Measurements from ENCODE around the gene SLC27A4. TPM values are rescaled to one million over a fixed set of nuclear protein-coding genes. Genes with fewer than 3 reads are reported as not detected.

The SLC27A4 gene
- total RNA-seq, 4 donors from 2014 or later: 14.3 to 34.3 (median 20.4) TPM

DNA sequence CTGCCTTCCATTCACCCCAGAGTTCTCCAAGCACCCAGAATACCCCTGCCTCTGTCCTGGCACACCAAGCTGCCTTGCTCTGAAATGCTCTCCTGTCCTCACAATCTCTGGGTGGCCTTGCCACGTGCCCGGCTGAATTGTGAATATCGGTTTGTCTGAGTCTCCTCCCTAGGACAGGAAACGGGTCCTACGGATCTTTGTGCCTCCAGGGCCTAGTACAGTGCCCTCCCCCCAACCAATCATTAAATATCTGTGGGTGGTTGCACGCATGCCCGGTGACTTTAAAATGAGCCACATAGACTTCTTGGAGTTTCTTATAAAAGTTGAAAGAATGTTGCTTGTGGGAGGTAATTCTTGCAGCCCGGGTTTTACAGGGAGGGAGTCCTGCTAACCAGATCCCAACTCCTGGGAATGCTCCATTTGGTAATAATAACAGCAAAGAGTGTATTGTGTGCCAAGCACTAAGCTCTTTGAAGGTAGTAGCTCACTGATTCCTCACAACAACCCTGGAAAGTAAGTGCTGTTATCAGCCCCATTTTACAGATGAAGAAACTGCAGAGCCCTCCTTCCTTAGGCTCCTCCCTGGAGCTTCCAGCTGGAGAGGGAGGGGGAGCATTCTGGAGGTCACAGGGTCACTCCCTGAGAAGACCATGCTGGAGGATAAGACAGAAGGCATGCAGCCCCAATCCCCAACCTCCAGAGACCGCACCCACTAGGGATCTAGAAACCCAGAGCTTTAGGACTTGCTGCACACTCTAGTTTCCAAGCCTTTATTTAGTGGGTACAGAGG lies 54.2 kb downstream of the SLC27A4 start:
- peaks cover 0 to 42% of the 10 kb centered on the region in 2 donors for H3K36me3 ChIP-seq
- no peak for TF ChIP-seq EP300 (IDR thresholded peaks at IDR 0.05)
- no peak for TF ChIP-seq POLR2AphosphoS5 (IDR thresholded peaks at IDR 0.05)
- TF ChIP-seq, protein P1, sequence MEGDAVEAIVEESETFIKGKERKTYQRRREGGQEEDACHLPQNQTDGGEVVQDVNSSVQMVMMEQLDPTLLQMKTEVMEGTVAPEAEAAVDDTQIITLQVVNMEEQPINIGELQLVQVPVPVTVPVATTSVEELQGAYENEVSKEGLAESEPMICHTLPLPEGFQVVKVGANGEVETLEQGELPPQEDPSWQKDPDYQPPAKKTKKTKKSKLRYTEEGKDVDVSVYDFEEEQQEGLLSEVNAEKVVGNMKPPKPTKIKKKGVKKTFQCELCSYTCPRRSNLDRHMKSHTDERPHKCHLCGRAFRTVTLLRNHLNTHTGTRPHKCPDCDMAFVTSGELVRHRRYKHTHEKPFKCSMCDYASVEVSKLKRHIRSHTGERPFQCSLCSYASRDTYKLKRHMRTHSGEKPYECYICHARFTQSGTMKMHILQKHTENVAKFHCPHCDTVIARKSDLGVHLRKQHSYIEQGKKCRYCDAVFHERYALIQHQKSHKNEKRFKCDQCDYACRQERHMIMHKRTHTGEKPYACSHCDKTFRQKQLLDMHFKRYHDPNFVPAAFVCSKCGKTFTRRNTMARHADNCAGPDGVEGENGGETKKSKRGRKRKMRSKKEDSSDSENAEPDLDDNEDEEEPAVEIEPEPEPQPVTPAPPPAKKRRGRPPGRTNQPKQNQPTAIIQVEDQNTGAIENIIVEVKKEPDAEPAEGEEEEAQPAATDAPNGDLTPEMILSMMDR (IDR thresholded peaks at IDR 0.05): no peak
- no peak for TF ChIP-seq POLR2A (IDR thresholded peaks at IDR 0.05)
- H3K27ac ChIP-seq: no peak overlapping the region
- no peak overlapping the region for H3K4me3 ChIP-seq
- 44 to 70% methylated on average over 2 to 7 of the region's 9 CpGs for WGBS, 2 donors (ENCODE audit: low coverage in 1 of 2)
- peaks cover 86% of the 10 kb centered on the region for H3K27me3 ChIP-seq
- ATAC-seq: no peak
- peaks cover 0 to 13% (median 0%) of the 10 kb centered on the region in 3 donors for H3K4me1 ChIP-seq
- H3K9me3 ChIP-seq: no peaks in the 10 kb centered on the region

DNA sequence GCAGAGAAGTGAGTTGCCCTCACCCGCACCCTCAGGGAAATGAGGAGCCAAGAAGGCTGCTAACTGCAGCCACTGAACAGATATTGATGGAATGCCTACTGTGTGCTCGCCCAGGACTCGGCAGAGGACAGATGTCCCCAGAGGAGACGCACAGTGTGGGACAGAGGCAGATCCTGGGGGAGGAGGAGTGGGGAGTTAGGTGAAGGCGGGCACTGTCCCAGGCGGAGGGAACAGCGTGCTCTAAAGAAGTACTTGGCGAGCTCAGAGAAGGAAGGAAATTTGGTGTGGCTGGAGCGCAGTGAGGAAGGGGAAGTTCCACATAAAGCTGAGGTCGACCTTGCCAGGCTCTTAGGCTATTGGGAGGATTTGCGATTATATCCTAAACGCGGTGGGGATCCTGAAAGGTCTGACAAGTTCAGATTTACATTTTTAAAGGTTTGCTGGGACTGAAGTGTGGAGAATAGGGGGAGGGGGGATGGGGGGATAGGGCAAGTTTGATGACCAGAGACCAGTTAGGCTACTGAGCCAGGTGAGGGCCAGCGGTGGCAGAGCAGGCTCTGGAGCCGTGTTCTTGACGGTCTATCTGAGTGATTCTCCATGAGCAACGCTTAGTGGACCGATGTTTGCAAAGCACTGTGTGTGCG lies 56.8 kb downstream of the SLC27A4 start:
- 4 to 7% methylated on average over 18 of the region's 19 CpGs for WGBS, 2 donors (ENCODE audit: low coverage in 1 of 2)
- H3K27me3 ChIP-seq: peaks cover 93% of the 10 kb centered on the region
- no peak overlapping the region for H3K4me3 ChIP-seq
- H3K4me1 ChIP-seq: peaks cover 0 to 13% (median 0%) of the 10 kb centered on the region in 3 donors
- no peaks in the 10 kb centered on the region for H3K9me3 ChIP-seq
- peak; percentile 47 for ATAC-seq
- H3K36me3 ChIP-seq: peaks cover 0 to 17% of the 10 kb centered on the region in 2 donors
- TF ChIP-seq POLR2A (IDR thresholded peaks at IDR 0.05) (no peak), EP300 (IDR thresholded peaks at IDR 0.05) (no peak), POLR2AphosphoS5 (IDR thresholded peaks at IDR 0.05) (no peak)
- TF ChIP-seq, protein P1 (IDR thresholded peaks at IDR 0.05): no peak
- H3K27ac ChIP-seq: peak overlapping the region in 1 of 4 donors; percentile 31

DNA sequence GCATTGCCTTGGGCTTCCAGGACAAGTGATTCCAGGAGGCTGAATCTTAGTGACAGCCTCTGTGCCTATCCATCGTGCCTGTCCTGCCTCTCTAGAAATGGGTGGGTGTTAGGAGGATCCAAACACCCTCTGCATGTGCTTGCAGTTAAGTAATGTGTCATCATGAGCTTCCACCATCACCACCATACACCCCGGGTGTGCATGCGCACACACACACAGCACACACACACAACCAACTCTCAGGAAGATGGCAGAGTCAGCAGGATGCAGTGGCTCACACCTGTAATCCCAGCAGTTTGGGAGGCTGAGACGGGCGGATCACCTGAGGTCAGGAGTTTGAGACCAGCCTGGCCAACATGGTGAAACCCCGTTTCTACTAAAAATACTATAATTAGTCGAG lies 57.5 kb downstream of the SLC27A4 start:
- TF ChIP-seq EP300 (IDR thresholded peaks at IDR 0.05) (no peak), POLR2AphosphoS5 (IDR thresholded peaks at IDR 0.05) (no peak), POLR2A (IDR thresholded peaks at IDR 0.05) (no peak)
- TF ChIP-seq, protein P1 (IDR thresholded peaks at IDR 0.05): no peak

GRCh38 chr9:128399861-128400260 lies 59.5 kb downstream of the SLC27A4 start:
- H3K4me3 ChIP-seq: no peak overlapping the region

More for the DNA sequence above, 57.5 kb downstream of the SLC27A4 start:
- peaks cover 0 to 13% (median 0%) of the 10 kb centered on the region in 3 donors for H3K4me1 ChIP-seq
- H3K36me3 ChIP-seq: peaks cover 0 to 10% of the 10 kb centered on the region in 2 donors
- WGBS, 2 donors (ENCODE audit: low coverage in 1 of 2): 30 to 60% methylated on average over 2 to 4 of the region's 7 CpGs
- H3K27me3 ChIP-seq: peaks cover 93% of the 10 kb centered on the region
- no peaks in the 10 kb centered on the region for H3K9me3 ChIP-seq
- no peak overlapping the region for H3K27ac ChIP-seq
- ATAC-seq: no peak
- no peak overlapping the region for H3K4me3 ChIP-seq

More at GRCh38 chr9:128399861-128400260, 59.5 kb downstream of the SLC27A4 start:
- 77 to 96% methylated on average over 2 to 3 of the region's 3 CpGs for WGBS, 2 donors (ENCODE audit: low coverage in 1 of 2)
- Histone ChIP-seq H3K27ac (no peak overlapping the region), H3K36me3 (no peaks in the 10 kb centered on the region), H3K9me3 (no peaks in the 10 kb centered on the region), H3K4me1 (peaks cover 0 to 13% (median 0%) of the 10 kb centered on the region in 3 donors), H3K27me3 (peaks cover 90% of the 10 kb centered on the region)
- TF ChIP-seq, protein P1 (IDR thresholded peaks at IDR 0.05): no peak
- TF ChIP-seq POLR2AphosphoS5 (IDR thresholded peaks at IDR 0.05) (no peak), POLR2A (IDR thresholded peaks at IDR 0.05) (no peak), EP300 (IDR thresholded peaks at IDR 0.05) (no peak)
- ATAC-seq: no peak
